OCI-LY3 (cell line): ENCODE measurements around the gene NUP98.

Source experiments
- CTCF ChIP-seq: fragments of 200-600, 300-600 bp; sonication (generic); IDR thresholded peaks from 2 replicates; pipeline ENCODE4 v1.5.1; 2014; ENCODE audit warnings: antibody characterized with exemption, low read length, low read depth
- EZH2phosphoT487 ChIP-seq: fragments of 200-600 bp; shearing (Covaris generic); IDR thresholded peaks from 2 replicates; pipeline ENCODE4 v1.6.1; 2018; ENCODE audit warnings: antibody characterized with exemption, mixed run types, low read depth

DNA sequence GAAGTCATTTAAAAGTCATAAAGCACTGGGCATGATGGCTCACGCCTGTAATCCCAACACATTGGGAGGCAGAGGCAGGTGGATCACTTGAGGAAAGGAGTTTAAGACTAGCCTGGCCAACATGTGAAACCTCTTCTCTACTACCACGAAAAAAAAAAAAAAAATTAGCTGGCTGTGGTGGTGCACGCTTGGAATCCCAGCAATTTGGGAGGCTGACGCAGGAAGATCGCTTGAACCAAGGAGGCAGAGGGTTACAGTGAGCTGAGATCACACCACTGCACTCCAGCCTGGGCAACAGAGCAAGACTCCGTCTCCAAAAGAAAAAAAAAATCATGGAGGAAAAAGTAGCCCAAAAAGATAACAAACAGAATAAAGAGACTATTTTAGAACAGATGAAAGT lies 42.2 kb downstream of the NUP98 start:
- no peak for TF ChIP-seq CTCF
- TF ChIP-seq EZH2phosphoT487, result no peak
